GM23338 (cell line): ENCODE measurements around the gene STK38L. TPM values are rescaled to one million over a fixed set of nuclear protein-coding genes. Genes with fewer than 3 reads are reported as not detected.
A peak's percentile ranks its signal among the peaks of the same experiment; 100 is the strongest.

Experiments
- ATAC-seq: fragments of 200-7000 bp; cut with Tn5 transposase; 3 replicates; pipeline ENCODE4 v1.9.1; 2020
- DNase-seq: peaks from one replicate; pipeline ENCODE4 v3.0.0-alpha.2; 2015; ENCODE audit warnings: low spot score
- H2AFZ ChIP-seq: fragments of 200-600 bp; sonication (generic); 2 replicates; pipeline ENCODE4 v1.8.0; 2016; ENCODE audit warnings: antibody characterized with exemption, mild to moderate bottlenecking, moderate library complexity
- H3F3A ChIP-seq: fragments of 200-600 bp; sonication (generic); replicated peaks from 2 replicates; pipeline ENCODE4 v1.8.0; 2017; ENCODE audit warnings: antibody characterized with exemption, mixed run types, low read depth
- H3K27ac ChIP-seq: fragments of 200-600 bp; sonication (generic); 2 replicates; pipeline ENCODE4 v1.6.1; 2016; ENCODE audit warnings: low read depth
- H3K27me3 ChIP-seq: fragments of 200-600 bp; sonication (generic); 2 replicates; pipeline ENCODE4 v1.8.0; 2016; ENCODE audit warnings: mild to moderate bottlenecking, mixed run types, moderate library complexity; ENCODE audit not compliant: insufficient read depth
- H3K36me3 ChIP-seq: fragments of 200-600 bp; sonication (generic); 2 replicates; pipeline ENCODE4 v1.8.0; 2016; ENCODE audit warnings: mild to moderate bottlenecking; ENCODE audit not compliant: insufficient read depth
- H3K4me1 ChIP-seq: fragments of 200-600 bp; sonication (generic); 2 replicates; pipeline ENCODE4 v1.8.0; 2016; ENCODE audit warnings: mild to moderate bottlenecking, moderate library complexity; ENCODE audit not compliant: insufficient read depth
- H3K4me2 ChIP-seq: fragments of 200-600 bp; sonication (generic); 2 replicates; pipeline ENCODE4 v1.7.1; 2017; ENCODE audit warnings: mixed run types
- H3K4me3 ChIP-seq: fragments of 200-600 bp; sonication (generic); 2 replicates; pipeline ENCODE4 v1.6.1; 2016; ENCODE audit warnings: mixed run types
- H3K79me2 ChIP-seq: fragments of 200-600 bp; sonication (generic); replicated peaks from 2 replicates; pipeline ENCODE4 v1.8.0; 2017; ENCODE audit warnings: mild to moderate bottlenecking; ENCODE audit not compliant: insufficient read depth
- H3K9me2 ChIP-seq: fragments of 200-600 bp; sonication (generic); 2 replicates; pipeline ENCODE4 v1.8.0; 2017; ENCODE audit not compliant: insufficient read depth
- H4K20me1 ChIP-seq: fragments of 200-600 bp; sonication (generic); replicated peaks from 2 replicates; pipeline ENCODE4 v1.8.0; 2017; ENCODE audit warnings: mild to moderate bottlenecking; ENCODE audit not compliant: insufficient read depth
- H3K27ac Mint-ChIP-seq: 2 replicates; pipeline ENCODE4 v1.8.0; 2020; ENCODE audit warnings: inconsistent platforms, mild to moderate bottlenecking, moderate library complexity, mixed read lengths
- H3K27me3 Mint-ChIP-seq: 3 replicates; pipeline ENCODE4 v1.8.0; 2022; ENCODE audit warnings: low read depth, mild to moderate bottlenecking, moderate library complexity, mixed read lengths, inconsistent platforms; ENCODE audit not compliant: insufficient read depth, poor library complexity
- H3K36me3 Mint-ChIP-seq: 3 replicates; pipeline ENCODE4 v1.8.0; 2021; ENCODE audit warnings: low read depth, mild to moderate bottlenecking, inconsistent platforms, moderate library complexity, mixed read lengths
- H3K4me1 Mint-ChIP-seq: 3 replicates; pipeline ENCODE4 v1.8.0; 2020; ENCODE audit warnings: mild to moderate bottlenecking, inconsistent platforms, mixed read lengths
- H3K4me3 Mint-ChIP-seq: 3 replicates; pipeline ENCODE4 v1.8.0; 2021; ENCODE audit warnings: moderate library complexity, mild to moderate bottlenecking, inconsistent platforms, mixed read lengths
- H3K9me3 Mint-ChIP-seq: 3 replicates; pipeline ENCODE4 v1.8.0; 2020; ENCODE audit warnings: moderate library complexity, mild to moderate bottlenecking, inconsistent platforms, mixed read lengths
- CTCF ChIP-seq, 2 experiments: fragments of 200-600 bp in 1 of 2; sonication (generic) in 1 of 2; conservative IDR thresholded peaks; 2 replicates each; pipeline versions ENCODE4 v1.5.1 to v1.6.1; 2016 to 2017; ENCODE audit warnings: antibody characterized with exemption in 2 of 2, low read depth in 2 of 2, mild to moderate bottlenecking in 2 of 2, moderate library complexity in 1 of 2
- EZH2 ChIP-seq: fragments of 200-600 bp; sonication (generic); IDR thresholded peaks from one replicate; pipeline ENCODE4 v1.8.0; 2017; ENCODE audit warnings: antibody characterized with exemption, mild to moderate bottlenecking, low read depth; ENCODE audit not compliant: unreplicated experiment
- JUNB ChIP-seq: IDR thresholded peaks from one replicate; pipeline ENCODE4 v1.6.1; 2016; ENCODE audit warnings: antibody characterized with exemption; ENCODE audit not compliant: unreplicated experiment
- NANOG ChIP-seq: IDR thresholded peaks from 2 replicates; pipeline ENCODE4 v1.6.1; 2016; ENCODE audit warnings: antibody characterized with exemption, borderline replicate concordance
- ZNF114 ChIP-seq: fragments of 250-450 bp; sonication (Bioruptor Pico); IDR thresholded peaks from 2 replicates; pipeline ENCODE4 v1.5.0; 2020; ENCODE audit warnings: mild to moderate bottlenecking, moderate library complexity
- ZNF331 ChIP-seq: fragments of 250-450 bp; sonication (Bioruptor Pico); IDR thresholded peaks from 2 replicates; pipeline ENCODE4 v1.5.0; 2020; ENCODE audit warnings: low read depth, mild to moderate bottlenecking, moderate library complexity
- polyA plus RNA-seq: library from polyadenylated mRNA; unstranded; fragments of >200 nt; fragmentation: Nextera tagmentation; extraction: Ambion mirVana; gene quantifications from 2 replicates; pipeline ENCODE4 v1.2.1, GENCODE V29; 2016
- total RNA-seq: library from RNA; depleted of rRNA; stranded (reverse); fragments of >200 nt; shearing (Covaris generic); gene quantifications from 2 replicates; pipeline ENCODE4 v1.2.3, GENCODE V29; 2014
- TF ChIP-seq, protein P1 (sequence below): fragments of 250-450 bp; sonication (Bioruptor Pico); IDR thresholded peaks from 2 replicates; pipeline ENCODE4 v1.5.0; 2020; ENCODE audit warnings: mild to moderate bottlenecking, moderate library complexity

Gene STK38L
- total and polyA plus RNA-seq, 2 experiments from 2014 or later, result 28.9 to 56.5 TPM

DNA sequence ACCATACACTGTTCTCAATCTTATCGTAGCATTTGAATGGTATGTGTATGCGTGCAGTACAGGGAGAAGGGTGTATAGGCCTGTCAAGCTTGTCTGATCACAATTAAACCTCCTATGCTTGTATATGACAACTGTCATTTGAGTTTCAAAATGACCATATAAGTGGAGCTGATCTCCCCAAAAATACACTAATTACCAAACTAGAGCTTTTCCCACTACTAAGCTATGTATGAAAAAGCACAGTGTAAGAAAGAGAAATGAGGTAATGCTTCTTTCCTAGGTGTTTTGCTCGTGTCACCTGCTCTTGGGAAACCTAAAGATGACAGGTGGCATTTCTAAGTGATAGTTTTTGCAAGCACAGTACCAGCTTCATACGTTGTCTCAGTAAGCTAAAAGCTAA is 1.1 kb upstream of the STK38L start:
- TF ChIP-seq JUNB (no peak), CTCF (conservative IDR thresholded peaks at IDR 0.05; ENCODE audit: low read depth in 2 of 2) (no peak), ZNF114 (CRISPR knock-in tag) (no peak), EZH2 (no peak), NANOG (no peak), ZNF331 (CRISPR knock-in tag) (no peak)
- TF ChIP-seq, protein P1, sequence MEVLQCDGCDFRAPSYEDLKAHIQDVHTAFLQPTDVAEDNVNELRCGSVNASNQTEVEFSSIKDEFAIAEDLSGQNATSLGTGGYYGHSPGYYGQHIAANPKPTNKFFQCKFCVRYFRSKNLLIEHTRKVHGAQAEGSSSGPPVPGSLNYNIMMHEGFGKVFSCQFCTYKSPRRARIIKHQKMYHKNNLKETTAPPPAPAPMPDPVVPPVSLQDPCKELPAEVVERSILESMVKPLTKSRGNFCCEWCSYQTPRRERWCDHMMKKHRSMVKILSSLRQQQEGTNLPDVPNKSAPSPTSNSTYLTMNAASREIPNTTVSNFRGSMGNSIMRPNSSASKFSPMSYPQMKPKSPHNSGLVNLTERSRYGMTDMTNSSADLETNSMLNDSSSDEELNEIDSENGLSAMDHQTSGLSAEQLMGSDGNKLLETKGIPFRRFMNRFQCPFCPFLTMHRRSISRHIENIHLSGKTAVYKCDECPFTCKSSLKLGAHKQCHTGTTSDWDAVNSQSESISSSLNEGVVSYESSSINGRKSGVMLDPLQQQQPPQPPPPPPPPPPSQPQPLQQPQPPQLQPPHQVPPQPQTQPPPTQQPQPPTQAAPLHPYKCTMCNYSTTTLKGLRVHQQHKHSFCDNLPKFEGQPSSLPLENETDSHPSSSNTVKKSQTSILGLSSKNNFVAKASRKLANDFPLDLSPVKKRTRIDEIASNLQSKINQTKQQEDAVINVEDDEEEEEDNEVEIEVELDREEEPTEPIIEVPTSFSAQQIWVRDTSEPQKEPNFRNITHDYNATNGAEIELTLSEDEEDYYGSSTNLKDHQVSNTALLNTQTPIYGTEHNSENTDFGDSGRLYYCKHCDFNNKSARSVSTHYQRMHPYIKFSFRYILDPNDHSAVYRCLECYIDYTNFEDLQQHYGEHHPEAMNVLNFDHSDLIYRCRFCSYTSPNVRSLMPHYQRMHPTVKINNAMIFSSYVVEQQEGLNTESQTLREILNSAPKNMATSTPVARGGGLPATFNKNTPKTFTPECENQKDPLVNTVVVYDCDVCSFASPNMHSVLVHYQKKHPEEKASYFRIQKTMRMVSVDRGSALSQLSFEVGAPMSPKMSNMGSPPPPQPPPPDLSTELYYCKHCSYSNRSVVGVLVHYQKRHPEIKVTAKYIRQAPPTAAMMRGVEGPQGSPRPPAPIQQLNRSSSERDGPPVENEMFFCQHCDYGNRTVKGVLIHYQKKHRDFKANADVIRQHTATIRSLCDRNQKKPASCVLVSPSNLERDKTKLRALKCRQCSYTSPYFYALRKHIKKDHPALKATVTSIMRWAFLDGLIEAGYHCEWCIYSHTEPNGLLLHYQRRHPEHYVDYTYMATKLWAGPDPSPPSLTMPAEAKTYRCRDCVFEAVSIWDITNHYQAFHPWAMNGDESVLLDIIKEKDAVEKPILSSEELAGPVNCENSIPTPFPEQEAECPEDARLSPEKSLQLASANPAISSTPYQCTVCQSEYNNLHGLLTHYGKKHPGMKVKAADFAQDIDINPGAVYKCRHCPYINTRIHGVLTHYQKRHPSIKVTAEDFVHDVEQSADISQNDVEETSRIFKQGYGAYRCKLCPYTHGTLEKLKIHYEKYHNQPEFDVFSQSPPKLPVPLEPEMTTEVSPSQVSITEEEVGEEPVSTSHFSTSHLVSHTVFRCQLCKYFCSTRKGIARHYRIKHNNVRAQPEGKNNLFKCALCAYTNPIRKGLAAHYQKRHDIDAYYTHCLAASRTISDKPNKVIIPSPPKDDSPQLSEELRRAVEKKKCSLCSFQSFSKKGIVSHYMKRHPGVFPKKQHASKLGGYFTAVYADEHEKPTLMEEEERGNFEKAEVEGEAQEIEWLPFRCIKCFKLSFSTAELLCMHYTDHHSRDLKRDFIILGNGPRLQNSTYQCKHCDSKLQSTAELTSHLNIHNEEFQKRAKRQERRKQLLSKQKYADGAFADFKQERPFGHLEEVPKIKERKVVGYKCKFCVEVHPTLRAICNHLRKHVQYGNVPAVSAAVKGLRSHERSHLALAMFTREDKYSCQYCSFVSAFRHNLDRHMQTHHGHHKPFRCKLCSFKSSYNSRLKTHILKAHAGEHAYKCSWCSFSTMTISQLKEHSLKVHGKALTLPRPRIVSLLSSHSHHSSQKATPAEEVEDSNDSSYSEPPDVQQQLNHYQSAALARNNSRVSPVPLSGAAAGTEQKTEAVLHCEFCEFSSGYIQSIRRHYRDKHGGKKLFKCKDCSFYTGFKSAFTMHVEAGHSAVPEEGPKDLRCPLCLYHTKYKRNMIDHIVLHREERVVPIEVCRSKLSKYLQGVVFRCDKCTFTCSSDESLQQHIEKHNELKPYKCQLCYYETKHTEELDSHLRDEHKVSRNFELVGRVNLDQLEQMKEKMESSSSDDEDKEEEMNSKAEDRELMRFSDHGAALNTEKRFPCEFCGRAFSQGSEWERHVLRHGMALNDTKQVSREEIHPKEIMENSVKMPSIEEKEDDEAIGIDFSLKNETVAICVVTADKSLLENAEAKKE (CRISPR knock-in tag), result no peak
- H4K20me1 ChIP-seq, result peaks cover 2% of the 10 kb centered on the region
- H3K79me2 ChIP-seq, result peaks cover 36% of the 10 kb centered on the region
- H3K36me3 ChIP-seq, result no peaks in the 10 kb centered on the region
- peaks cover 28% of the 10 kb centered on the region for H3K4me1 ChIP-seq
- Mint-ChIP-seq H3K27ac (no peak overlapping the region), H3K27me3 (no peaks in the 10 kb centered on the region), H3K4me1 (peaks cover 20% of the 10 kb centered on the region), H3K36me3 (no peaks in the 10 kb centered on the region), H3K9me3 (peaks cover 7% of the 10 kb centered on the region; the same call in 1 of the 3 replicates), H3K4me3 (no peak overlapping the region)
- H3F3A ChIP-seq, result no peaks in the 10 kb centered on the region; the same call in 1 of the 2 replicates
- no peak overlapping the region for H3K27ac ChIP-seq
- H3K9me2 ChIP-seq, result peaks cover 13% of the 10 kb centered on the region
- no peak overlapping the region for H3K4me2 ChIP-seq
- H3K4me3 ChIP-seq, result no peak overlapping the region
- no peaks in the 10 kb centered on the region for H3K27me3 ChIP-seq
- ATAC-seq, result no peak
- 0 out of 2 replicates have a peak overlapping the region, but pooled peaks have one; percentile 83 for H2AFZ ChIP-seq
- DNase-seq, result no peak
